Endothelial cell of umbilical vein (primary cell): ENCODE measurements around the gene LPP. TPM values are rescaled to one million over a fixed set of nuclear protein-coding genes. Genes with fewer than 3 reads are reported as not detected.

ENCODE experiments used
- BruUV-seq: library from RNA; stranded (reverse); fragments of 400-500 nt; replicated peaks from 2 replicates; lab custom pipeline; 2021; lab: Mats Ljungman, UMichigan
- CTCF ChIA-PET: fragments of 300-600, 350-600 bp; sonication (Branson Sonifier 250); formaldehyde crosslinking; loops from one replicate; lab custom pipeline; 2021; ENCODE audit warnings: antibody characterized with exemption, inconsistent platforms; lab: Charles Lee
- POLR2A ChIA-PET: fragments of 300-600, 350-600 bp; sonication (Branson Sonifier 250); formaldehyde crosslinking; loops from one replicate; lab custom pipeline; 2021; ENCODE audit warnings: antibody characterized with exemption, inconsistent platforms; lab: Charles Lee
- DNase-seq: peaks from one replicate; pipeline ENCODE4 v3.0.0-alpha.2; 2011; ENCODE audit warnings: low read depth, low spot score
- FAIRE-seq: peaks from 2 replicates; lab custom pipeline; 2011; peaks lifted over from hg19 to GRCh38; lab: Jason Lieb, UNC
- H2AFZ ChIP-seq: 2 replicates; pipeline ENCODE4 v1.6.0; 2012; ENCODE audit warnings: low read depth, low read length, control low read depth, inconsistent platforms
- H3K27ac ChIP-seq: 2 replicates; pipeline ENCODE4 v1.5.1; 2011; ENCODE audit warnings: low read depth, mild to moderate bottlenecking, control low read depth, low read length, moderate library complexity; ENCODE audit not compliant: insufficient read depth
- H3K27me3 ChIP-seq, 2 experiments: 2 replicates each; pipeline versions ENCODE4 v1.6.0 to v1.6.1; 2011; ENCODE audit warnings: low read length in 2 of 2, mixed read lengths in 1 of 2; ENCODE audit not compliant: control insufficient read depth in 2 of 2, insufficient read depth in 2 of 2
- H3K36me3 ChIP-seq, 2 experiments: 2 replicates in 1 of 2; 3 replicates in 1 of 2; pipeline ENCODE4 v1.5.1; 2011; ENCODE audit warnings: low read length in 2 of 2, mild to moderate bottlenecking in 1 of 2, moderate library complexity in 1 of 2; ENCODE audit not compliant: control insufficient read depth in 2 of 2, insufficient read depth in 2 of 2; ENCODE audit errors: extremely low read depth in 1 of 2
- H3K4me1 ChIP-seq: 3 replicates; pipeline ENCODE4 v1.5.1; 2011; ENCODE audit warnings: mild to moderate bottlenecking, low read length; ENCODE audit not compliant: control insufficient read depth, insufficient read depth; ENCODE audit errors: extremely low read depth
- H3K4me2 ChIP-seq: 2 replicates; pipeline ENCODE4 v1.6.1; 2011; ENCODE audit warnings: low read length, control low read depth, mixed read lengths; ENCODE audit not compliant: insufficient read depth
- H3K4me3 ChIP-seq, 3 experiments: fragments of 200-600 bp in 1 of 3; sonication (generic), shearing (Covaris generic) in 1 of 3; replicated peaks in 1 of 3; 2 replicates each; pipeline ENCODE4 v1.5.1; 2011 to 2016; ENCODE audit warnings: control low read depth in 3 of 3, low read length in 3 of 3, mild to moderate bottlenecking in 2 of 3, inconsistent platforms in 1 of 3, low read depth in 1 of 3, moderate library complexity in 1 of 3; ENCODE audit not compliant: insufficient read depth in 1 of 3
- H3K79me2 ChIP-seq: 2 replicates; pipeline ENCODE4 v1.6.0; 2012; ENCODE audit warnings: low read length, inconsistent platforms; ENCODE audit not compliant: control insufficient read depth, insufficient read depth
- H3K9ac ChIP-seq: replicated peaks from 2 replicates; pipeline ENCODE3; 2011; ENCODE audit warnings: low read length, control low read depth; ENCODE audit not compliant: insufficient read depth; ENCODE audit errors: extremely low read depth
- H3K9me1 ChIP-seq: replicated peaks from 3 replicates; pipeline ENCODE4 v1.6.0; 2011; ENCODE audit warnings: mild to moderate bottlenecking, low read length; ENCODE audit not compliant: control insufficient read depth, insufficient read depth; ENCODE audit errors: extremely low read depth
- H3K9me3 ChIP-seq: replicated peaks from 2 replicates; pipeline ENCODE4 v1.5.1; 2012; ENCODE audit warnings: low read length, inconsistent platforms; ENCODE audit not compliant: control insufficient read depth, insufficient read depth
- H4K20me1 ChIP-seq: replicated peaks from 2 replicates; pipeline ENCODE3; 2011; ENCODE audit warnings: mild to moderate bottlenecking, low read length; ENCODE audit not compliant: control insufficient read depth, insufficient read depth; ENCODE audit errors: extremely low read depth
- EZH2 ChIP-seq: IDR thresholded peaks from 2 replicates; pipeline ENCODE4 v1.6.1; 2012; ENCODE audit warnings: borderline replicate concordance, low read depth, mild to moderate bottlenecking, moderate library complexity, low read length, inconsistent platforms; ENCODE audit not compliant: severe bottlenecking
- GATA2 ChIP-seq: IDR thresholded peaks from 2 replicates; pipeline ENCODE4 v1.7.0; 2011; ENCODE audit warnings: low read depth, mild to moderate bottlenecking, moderate library complexity, mixed read lengths, low read length; ENCODE audit not compliant: insufficient read length, insufficient read depth
- JUN ChIP-seq: IDR thresholded peaks from 2 replicates; pipeline ENCODE4 v1.6.1; 2011; ENCODE audit warnings: borderline replicate concordance, low read depth; ENCODE audit not compliant: insufficient read length, insufficient read depth
- MYC ChIP-seq: IDR thresholded peaks from one replicate; pipeline ENCODE4 v1.6.1; 2011; ENCODE audit warnings: mild to moderate bottlenecking, low read depth, low read length
- POLR2A ChIP-seq: IDR thresholded peaks from 2 replicates; pipeline ENCODE4 v1.6.1; 2012; ENCODE audit warnings: low read depth, mild to moderate bottlenecking, control low read depth, low read length
- POLR2AphosphoS5 ChIP-seq: IDR thresholded peaks from 2 replicates; pipeline ENCODE4 v1.6.1; 2012; ENCODE audit warnings: low read depth, mild to moderate bottlenecking, control low read depth, low read length, moderate library complexity; ENCODE audit not compliant: insufficient read depth
- dilution Hi-C: fragments of 300-500 bp; cut with MboI; formaldehyde crosslinking; loops from one replicate; pipeline ENCODE4 v1.15.0; 2019; ENCODE audit warnings: low sequenced_read_pairs; ENCODE audit not compliant: extremely low pct_ligation_motif_present
- intact Hi-C: fragments of 100-400 bp; cut with micrococcal nuclease; formaldehyde crosslinking; loops from one replicate; pipeline ENCODE4 v1.10.0; 2022
- polyA plus RNA-seq, 4 experiments: library from polyadenylated mRNA; depleted of rRNA in 3 of 4; stranded (reverse) in 3 of 4; unstranded in 1 of 4; fragments of >200 nt; gene quantifications; 2 replicates each; pipeline versions ENCODE4 v1.2.1 to v1.2.3, GENCODE V29; 2011 to 2012; ENCODE audit warnings: missing spikeins in 1 of 4
- total RNA-seq: library from RNA; stranded (reverse); gene quantifications from 2 replicates; pipeline ENCODE4 v1.2.3, GENCODE V29; 2021
- TF ChIP-seq, protein P1 (sequence below), 2 donors: IDR thresholded peaks; 1 replicate in 1 of 2; 2 replicates in 1 of 2; pipeline ENCODE4 v1.5.1; 2011; ENCODE audit warnings: low read length in 2 of 2, mild to moderate bottlenecking in 2 of 2, moderate library complexity in 2 of 2, control low read depth in 1 of 2, inconsistent platforms in 1 of 2, low read depth in 1 of 2; ENCODE audit not compliant: insufficient read depth in 1 of 2; ENCODE audit errors: extremely low read depth in 1 of 2
- TF ChIP-seq, protein P2 (sequence below): IDR thresholded peaks from 2 replicates; pipeline ENCODE4 v1.6.1; 2011; ENCODE audit not compliant: insufficient read depth, insufficient read length

LPP gene
- total and polyA plus RNA-seq, 2 donors (not counting 3 experiments of a cell fraction or from before 2014, with no cell fraction given) = 16.9 to 153 TPM

DNA sequence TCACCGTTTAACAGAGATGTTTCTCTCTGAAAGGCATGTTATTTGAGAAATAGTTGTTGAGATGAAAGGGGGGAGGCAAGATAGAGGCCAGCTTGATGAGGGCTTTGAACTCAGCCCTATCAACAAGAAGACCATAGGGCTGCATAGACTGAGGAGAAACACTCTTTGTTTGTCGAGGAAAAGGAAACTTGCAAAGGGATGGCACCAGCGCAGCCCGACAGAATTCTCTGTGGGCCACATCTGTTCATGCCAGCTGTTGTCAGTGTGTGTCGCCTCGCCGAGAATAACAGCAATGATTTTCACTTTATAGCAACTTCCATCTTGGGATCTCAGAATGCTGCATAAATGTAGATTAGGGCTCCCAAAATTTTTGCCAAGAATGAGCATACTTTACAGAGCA lies 539.5 kb downstream of the LPP start:
- H3K27ac ChIP-seq = no peak overlapping the region
- H3K9me1 ChIP-seq = no peaks in the 10 kb centered on the region
- no peaks in the 10 kb centered on the region for H3K36me3 ChIP-seq
- no peaks in the 10 kb centered on the region for H3K9me3 ChIP-seq
- intact Hi-C loops = no loop called here
- no peak for FAIRE-seq
- H3K4me1 ChIP-seq = peaks cover 7% of the 10 kb centered on the region
- dilution Hi-C loops = no loop called here
- H3K79me2 ChIP-seq = no peaks in the 10 kb centered on the region
- ChIA-PET CTCF (no interaction called here), POLR2A (no interaction called here)
- H3K4me2 ChIP-seq = no peak overlapping the region
- H3K9ac ChIP-seq = no peak overlapping the region
- no peak overlapping the region for H3K4me3 ChIP-seq
- BruUV-seq = no TSS peak
- no peaks in the 10 kb centered on the region for H3K27me3 ChIP-seq
- no peak overlapping the region for H2AFZ ChIP-seq
- no peak for DNase-seq
- TF ChIP-seq, protein P1, sequence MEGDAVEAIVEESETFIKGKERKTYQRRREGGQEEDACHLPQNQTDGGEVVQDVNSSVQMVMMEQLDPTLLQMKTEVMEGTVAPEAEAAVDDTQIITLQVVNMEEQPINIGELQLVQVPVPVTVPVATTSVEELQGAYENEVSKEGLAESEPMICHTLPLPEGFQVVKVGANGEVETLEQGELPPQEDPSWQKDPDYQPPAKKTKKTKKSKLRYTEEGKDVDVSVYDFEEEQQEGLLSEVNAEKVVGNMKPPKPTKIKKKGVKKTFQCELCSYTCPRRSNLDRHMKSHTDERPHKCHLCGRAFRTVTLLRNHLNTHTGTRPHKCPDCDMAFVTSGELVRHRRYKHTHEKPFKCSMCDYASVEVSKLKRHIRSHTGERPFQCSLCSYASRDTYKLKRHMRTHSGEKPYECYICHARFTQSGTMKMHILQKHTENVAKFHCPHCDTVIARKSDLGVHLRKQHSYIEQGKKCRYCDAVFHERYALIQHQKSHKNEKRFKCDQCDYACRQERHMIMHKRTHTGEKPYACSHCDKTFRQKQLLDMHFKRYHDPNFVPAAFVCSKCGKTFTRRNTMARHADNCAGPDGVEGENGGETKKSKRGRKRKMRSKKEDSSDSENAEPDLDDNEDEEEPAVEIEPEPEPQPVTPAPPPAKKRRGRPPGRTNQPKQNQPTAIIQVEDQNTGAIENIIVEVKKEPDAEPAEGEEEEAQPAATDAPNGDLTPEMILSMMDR (IDR thresholded peaks at IDR 0.05; ENCODE audit: extremely low read depth in 1 of 2, insufficient read depth in 1 of 2, low read depth in 1 of 2, low read length in 2 of 2) = no peak
- TF ChIP-seq, protein P2, sequence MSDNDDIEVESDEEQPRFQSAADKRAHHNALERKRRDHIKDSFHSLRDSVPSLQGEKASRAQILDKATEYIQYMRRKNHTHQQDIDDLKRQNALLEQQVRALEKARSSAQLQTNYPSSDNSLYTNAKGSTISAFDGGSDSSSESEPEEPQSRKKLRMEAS = no peak
- TF ChIP-seq GATA2 (no peak), EZH2 (no peak), POLR2A (no peak), JUN (no peak), POLR2AphosphoS5 (no peak), MYC (no peak)
- no peaks in the 10 kb centered on the region for H4K20me1 ChIP-seq
